BE2C (cell line): ENCODE results near the gene PDE3A.

Experiments used
- DNase-seq: peaks from one replicate; pipeline ENCODE4 v3.0.0-alpha.2; 2020
- H3K27me3 ChIP-seq: fragments of 250-450 bp; sonication (Bioruptor Pico); 2 replicates; pipeline ENCODE4 v1.5.1; 2020; ENCODE audit warnings: mild to moderate bottlenecking
- H3K36me3 ChIP-seq: fragments of 250-450 bp; sonication (Bioruptor Pico); 2 replicates; pipeline ENCODE4 v1.5.1; 2020; ENCODE audit warnings: mild to moderate bottlenecking
- H3K4me1 ChIP-seq: fragments of 250-450 bp; sonication (Bioruptor Pico); 2 replicates; pipeline ENCODE4 v1.5.1; 2020
- H3K4me3 ChIP-seq: 2 replicates; pipeline ENCODE4 v1.5.1; 2011; ENCODE audit warnings: low read depth, low read length
- H3K9me3 ChIP-seq: fragments of 250-450 bp; sonication (Bioruptor Pico); 2 replicates; pipeline ENCODE4 v1.5.1; 2020
- TF ChIP-seq, protein P1 (sequence below): IDR thresholded peaks from 2 replicates; pipeline ENCODE4 v1.5.1; 2012; ENCODE audit warnings: mild to moderate bottlenecking, low read depth, low read length

PDE3A gene

DNA sequence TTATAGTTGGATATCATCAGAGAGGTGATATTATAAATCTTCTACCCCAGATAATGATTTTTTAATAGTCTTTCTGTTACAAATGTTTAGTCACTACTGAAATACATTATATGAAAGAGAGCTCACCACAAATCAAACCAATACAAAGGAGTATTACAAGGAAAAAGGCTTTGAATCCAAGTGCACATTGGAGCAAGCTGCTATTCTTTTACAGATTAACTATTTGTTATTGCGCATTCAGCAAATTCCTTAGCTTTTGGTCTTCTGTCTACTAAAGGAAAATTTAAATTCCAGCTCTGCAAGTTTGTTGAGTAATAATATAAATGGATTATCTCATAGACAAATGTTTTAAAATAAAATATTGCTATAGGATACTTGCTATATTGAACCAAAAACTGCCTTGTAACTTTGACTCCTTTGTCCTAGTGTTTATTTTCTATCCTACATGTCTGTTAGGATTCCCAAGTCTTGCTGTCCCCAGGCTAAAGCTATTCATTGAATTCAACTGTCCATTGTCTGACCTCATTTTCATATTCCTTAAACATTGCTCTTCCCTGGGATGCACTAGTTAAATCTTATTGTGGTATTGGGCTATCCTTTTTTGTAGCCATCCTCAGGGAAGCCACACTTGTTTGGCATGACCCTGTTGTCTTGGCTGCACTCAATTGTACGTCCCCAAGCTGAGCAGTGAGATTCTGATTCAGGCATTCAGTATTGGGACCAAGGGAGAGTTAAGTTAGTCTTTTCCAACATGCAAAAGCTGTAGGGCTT is 41.5 kb downstream of the PDE3A start:
- Histone ChIP-seq H3K36me3 (no peaks in the 10 kb centered on the region), H3K9me3 (no peaks in the 10 kb centered on the region), H3K4me1 (no peaks in the 10 kb centered on the region), H3K27me3 (no peaks in the 10 kb centered on the region), H3K4me3 (no peak overlapping the region)
- TF ChIP-seq, protein P1, sequence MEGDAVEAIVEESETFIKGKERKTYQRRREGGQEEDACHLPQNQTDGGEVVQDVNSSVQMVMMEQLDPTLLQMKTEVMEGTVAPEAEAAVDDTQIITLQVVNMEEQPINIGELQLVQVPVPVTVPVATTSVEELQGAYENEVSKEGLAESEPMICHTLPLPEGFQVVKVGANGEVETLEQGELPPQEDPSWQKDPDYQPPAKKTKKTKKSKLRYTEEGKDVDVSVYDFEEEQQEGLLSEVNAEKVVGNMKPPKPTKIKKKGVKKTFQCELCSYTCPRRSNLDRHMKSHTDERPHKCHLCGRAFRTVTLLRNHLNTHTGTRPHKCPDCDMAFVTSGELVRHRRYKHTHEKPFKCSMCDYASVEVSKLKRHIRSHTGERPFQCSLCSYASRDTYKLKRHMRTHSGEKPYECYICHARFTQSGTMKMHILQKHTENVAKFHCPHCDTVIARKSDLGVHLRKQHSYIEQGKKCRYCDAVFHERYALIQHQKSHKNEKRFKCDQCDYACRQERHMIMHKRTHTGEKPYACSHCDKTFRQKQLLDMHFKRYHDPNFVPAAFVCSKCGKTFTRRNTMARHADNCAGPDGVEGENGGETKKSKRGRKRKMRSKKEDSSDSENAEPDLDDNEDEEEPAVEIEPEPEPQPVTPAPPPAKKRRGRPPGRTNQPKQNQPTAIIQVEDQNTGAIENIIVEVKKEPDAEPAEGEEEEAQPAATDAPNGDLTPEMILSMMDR: no peak
- DNase-seq: no peak

DNA sequence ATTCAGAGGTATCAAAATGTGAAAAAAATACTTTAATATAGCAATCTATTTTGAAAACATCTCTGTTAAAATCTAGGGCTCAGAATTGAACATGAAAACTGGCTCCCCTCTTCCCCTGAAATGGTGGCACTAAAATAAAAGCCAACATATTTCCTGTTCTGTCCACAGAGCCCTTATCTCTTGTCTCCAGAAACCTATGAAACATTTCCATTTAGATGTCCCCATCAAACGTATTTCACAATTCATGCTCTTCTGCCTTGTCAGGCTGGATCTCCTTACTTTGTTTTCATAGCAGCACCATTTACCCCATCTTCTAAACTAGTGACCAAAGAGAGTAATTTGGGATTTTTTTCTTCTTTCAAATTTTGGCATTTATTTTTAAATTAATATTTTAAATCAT is 42.4 kb downstream of the PDE3A start:
- TF ChIP-seq, protein P1: no peak
- H3K27me3 ChIP-seq: no peaks in the 10 kb centered on the region
- no peaks in the 10 kb centered on the region for H3K4me1 ChIP-seq
- DNase-seq: no peak
- H3K9me3 ChIP-seq: no peaks in the 10 kb centered on the region
- H3K4me3 ChIP-seq: no peak overlapping the region
- no peaks in the 10 kb centered on the region for H3K36me3 ChIP-seq

DNA sequence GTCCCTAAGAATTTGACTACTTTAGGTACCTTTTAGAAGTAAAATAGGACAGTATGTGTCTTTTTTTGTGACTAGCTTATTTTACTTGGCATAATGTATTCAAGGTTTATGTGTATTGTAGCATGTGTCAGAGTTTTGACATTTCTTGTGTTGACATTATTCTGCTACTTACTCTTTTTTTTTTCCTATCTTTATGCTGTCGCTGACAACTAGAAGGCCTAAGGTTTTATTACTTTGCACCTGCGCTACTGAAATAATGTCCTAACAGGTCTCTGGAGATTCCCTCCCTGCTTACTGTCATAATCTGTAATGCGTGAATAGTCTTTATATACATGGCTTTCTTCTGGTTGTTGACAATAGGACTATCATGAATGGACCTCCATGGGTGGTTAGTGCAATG is 43.0 kb downstream of the PDE3A start:
- no peaks in the 10 kb centered on the region for H3K4me1 ChIP-seq
- TF ChIP-seq, protein P1: no peak
- no peaks in the 10 kb centered on the region for H3K36me3 ChIP-seq
- no peaks in the 10 kb centered on the region for H3K9me3 ChIP-seq
- DNase-seq: no peak
- no peak overlapping the region for H3K4me3 ChIP-seq
- H3K27me3 ChIP-seq: no peaks in the 10 kb centered on the region

DNA sequence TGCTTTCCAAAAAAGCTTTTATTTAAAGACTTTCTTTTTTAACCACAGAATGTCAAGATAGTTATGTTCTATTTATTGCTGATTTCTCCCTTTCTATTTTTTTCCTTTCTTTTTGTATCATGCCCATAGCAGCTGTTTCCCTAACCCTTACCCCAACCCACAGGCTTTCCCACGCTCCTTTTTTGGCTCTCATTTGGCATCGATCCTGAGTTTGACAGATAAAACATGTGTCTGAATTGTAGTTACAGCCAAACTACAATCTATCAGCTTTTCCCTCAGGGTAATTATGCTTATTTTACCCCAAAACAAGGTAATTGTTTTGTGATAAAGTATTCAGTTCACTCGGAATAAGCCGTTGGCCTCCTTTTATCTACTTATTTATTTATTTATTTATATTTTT is 46.7 kb downstream of the PDE3A start:
- no peaks in the 10 kb centered on the region for H3K4me1 ChIP-seq
- no peaks in the 10 kb centered on the region for H3K36me3 ChIP-seq
- TF ChIP-seq, protein P1: no peak
- no peaks in the 10 kb centered on the region for H3K27me3 ChIP-seq
- H3K9me3 ChIP-seq: no peaks in the 10 kb centered on the region
- no peak overlapping the region for H3K4me3 ChIP-seq
- DNase-seq: no peak

DNA sequence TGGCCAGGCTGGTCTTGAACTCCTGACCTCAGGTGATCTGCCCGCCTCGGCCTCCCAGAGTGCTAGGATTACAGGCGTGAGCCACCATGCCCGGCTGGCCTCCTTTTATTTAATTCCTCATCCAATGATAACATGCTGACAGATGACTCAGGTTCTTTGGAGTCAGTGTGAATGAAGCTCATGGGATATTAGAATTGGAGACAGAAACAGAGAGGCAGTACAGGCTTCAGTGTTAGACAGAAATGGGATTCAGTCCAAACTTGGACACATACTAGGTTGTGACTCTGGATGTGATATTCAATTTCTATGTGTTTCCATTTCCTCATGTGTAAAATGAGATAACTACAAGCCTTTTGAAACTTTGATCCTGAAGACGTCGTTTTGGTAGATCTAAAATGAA is 47.3 kb downstream of the PDE3A start:
- no peaks in the 10 kb centered on the region for H3K36me3 ChIP-seq
- no peaks in the 10 kb centered on the region for H3K27me3 ChIP-seq
- no peak for DNase-seq
- no peak overlapping the region for H3K4me3 ChIP-seq
- TF ChIP-seq, protein P1: no peak
- H3K4me1 ChIP-seq: no peaks in the 10 kb centered on the region
- H3K9me3 ChIP-seq: no peaks in the 10 kb centered on the region

DNA sequence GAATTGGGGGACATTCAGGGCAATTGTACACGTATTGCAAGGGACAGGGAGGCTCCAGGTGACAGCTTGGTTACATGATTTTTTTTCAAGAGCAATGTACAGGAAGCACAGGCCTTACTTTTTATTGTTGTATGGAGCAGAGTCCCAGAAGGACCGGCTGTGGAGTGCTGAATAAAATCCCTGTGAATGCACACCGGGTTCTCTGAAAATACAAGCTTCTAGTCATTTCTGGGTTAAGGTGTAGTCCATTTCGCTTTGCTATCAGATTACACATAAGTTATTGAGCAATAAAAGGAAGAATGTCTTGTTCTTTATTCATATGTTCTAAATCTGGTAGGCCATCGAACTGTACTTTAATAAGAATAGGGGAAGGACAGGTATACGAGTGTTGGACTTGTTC is 52.2 kb downstream of the PDE3A start:
- DNase-seq: no peak
- H3K36me3 ChIP-seq: no peaks in the 10 kb centered on the region
- no peaks in the 10 kb centered on the region for H3K9me3 ChIP-seq
- no peak overlapping the region for H3K4me3 ChIP-seq
- H3K27me3 ChIP-seq: no peaks in the 10 kb centered on the region
- no peaks in the 10 kb centered on the region for H3K4me1 ChIP-seq
- TF ChIP-seq, protein P1: no peak
